NCI-H2107 (cell line): Measurements from ENCODE around the gene RABL2A.
"Not testable (repeated sequence)": the region's sequence is repeated elsewhere in the genome, so short reads cannot be mapped to it uniquely, and the experiment has no call there.

Experiments used
- DNase-seq: peaks from one replicate; lab custom pipeline; 2025; lab: John Stamatoyannopoulos, UW

Gene RABL2A

DNA sequence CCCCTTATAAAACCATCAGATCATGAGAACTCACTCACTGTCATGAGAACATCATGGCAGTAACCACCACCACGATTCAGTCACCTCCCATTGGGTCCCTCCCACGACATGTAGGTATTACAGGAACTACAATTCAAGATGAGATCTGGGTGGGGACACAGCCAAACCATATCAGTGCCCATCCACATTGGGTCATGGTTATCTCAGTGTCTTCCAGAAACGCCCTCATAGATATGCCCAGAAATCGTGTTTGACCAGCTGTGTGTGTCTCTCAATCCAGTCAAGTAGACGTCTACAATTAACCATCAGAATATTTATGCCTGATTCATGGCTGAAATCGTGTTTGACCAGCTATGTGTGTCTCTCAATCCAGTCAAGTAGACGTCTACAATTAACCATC, 17.2 kb upstream of the RABL2A start:
- not testable (repeated sequence) for DNase-seq

DNA sequence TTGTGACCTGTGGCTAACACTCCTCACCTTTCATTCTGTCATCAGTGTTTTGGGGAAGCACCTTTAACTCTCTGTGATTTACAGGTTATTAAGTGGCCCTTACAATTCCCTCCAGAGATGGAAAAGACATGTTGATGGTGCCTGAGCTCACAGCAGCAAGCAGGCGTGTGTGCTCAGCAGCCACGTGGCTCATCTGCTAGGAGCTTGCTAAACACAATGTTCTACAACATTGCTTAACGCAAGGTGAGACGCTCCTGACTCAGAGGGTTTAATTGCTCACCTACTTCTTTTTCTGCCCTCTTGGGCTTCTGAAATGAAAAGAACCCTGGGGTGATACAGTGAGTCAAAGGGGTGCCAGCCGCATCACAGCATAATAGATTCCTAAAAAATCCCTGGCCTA, 6.1 kb upstream of the RABL2A start:
- DNase-seq: not testable (repeated sequence)

DNA sequence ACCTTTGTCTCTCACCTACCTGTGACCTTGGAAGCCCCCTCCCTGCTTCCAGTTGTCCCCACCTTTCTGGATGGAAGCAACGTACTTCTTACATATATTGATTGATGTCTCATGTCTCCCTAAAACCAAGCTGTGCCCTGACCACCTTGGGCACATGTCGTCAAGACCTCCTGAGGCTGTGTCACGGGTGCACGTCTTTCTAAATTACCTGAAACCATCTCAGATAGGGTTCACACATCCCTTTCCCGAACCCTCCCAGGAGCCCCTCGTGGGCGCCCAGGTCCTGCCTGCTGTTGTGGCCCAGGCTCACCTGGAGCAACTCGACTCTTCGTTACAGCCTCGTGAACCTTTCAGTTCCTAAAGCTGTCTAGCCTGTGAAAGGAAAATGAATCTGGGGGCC, 1.2 kb upstream of the RABL2A start:
- DNase-seq: not testable (repeated sequence)

DNA sequence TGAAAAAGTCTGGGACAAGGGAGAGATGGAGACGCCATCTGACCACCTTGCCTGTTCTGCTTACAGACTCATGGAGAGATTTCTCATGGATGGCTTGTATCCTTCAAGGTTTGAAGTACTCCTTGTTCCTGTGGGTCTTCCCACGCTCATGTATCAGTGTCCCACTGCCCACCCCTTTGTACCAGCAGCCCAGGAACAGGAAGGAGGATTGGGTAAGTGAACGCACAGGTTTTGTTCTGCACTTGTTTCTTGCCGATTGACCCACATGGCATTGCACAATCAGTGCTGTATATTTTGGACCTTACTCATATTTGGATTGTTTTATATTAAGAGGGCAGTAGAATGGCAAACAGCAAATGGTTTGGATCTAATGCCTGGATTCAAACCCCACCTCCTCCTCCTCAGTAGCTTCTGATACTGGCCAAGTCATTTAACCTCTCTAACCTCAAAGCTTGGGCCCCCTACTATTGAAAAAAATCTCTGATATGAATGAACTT, 5.8 kb downstream of the RABL2A start:
- DNase-seq: not testable (repeated sequence)

DNA sequence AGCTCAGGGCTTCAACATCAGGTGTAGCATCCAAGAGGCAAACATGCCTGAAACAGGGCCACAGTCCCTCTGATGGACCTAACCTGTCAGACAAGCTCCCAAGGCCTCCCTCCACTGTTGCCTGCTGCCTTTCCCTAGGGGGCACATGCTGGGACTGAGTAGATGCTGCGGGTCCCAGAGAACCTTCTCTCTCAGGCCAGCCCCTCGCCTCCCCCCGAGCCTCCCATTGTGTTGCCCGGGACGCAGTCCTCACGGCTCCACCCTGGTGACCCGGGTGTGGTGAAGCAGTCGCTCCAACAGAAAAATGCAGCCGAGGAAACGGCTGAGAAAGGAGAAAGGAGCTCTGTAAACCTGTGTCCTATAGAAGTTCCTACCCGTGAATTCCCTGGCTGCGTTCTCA, 8.3 kb downstream of the RABL2A start:
- not testable (repeated sequence) for DNase-seq

DNA sequence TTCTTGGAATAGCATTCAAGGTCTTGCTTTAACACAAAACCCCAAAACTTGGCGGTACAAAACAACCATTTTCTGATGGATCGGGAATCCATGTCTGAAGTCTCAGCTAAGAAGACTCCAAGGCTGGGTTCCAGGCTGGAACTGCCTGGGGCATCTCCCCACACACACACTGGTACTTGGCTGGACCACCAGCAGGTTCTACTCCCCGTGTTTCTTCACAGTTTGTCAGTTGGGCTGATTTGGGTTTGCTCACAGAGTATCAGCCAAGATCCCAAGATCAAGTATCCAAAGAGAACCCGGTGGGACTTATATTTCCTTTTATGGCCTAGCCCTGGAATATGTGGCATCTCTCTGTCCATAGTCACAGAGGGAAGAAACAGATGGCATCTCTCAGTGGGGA, 9.2 kb downstream of the RABL2A start:
- DNase-seq: not testable (repeated sequence)

DNA sequence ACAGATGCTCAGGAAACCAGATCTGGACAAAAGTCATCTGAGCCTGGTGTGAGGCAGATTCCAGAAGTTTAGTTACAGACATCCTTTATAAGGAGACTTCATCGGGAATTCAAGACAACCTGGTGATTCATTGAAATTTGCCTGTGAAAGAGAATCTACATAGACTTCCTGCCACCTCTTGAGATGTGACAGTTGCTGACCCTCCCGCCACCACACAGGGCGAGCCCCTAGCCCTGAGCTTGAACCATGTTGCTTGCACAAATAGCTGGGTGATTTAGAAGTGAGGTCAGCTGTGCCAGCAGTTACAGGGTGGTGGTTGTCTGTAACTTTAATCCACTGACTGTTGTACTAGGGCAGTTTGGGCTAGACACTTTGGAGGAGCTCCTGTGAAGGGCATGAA, 11.0 kb downstream of the RABL2A start:
- DNase-seq: not testable (repeated sequence)

DNA sequence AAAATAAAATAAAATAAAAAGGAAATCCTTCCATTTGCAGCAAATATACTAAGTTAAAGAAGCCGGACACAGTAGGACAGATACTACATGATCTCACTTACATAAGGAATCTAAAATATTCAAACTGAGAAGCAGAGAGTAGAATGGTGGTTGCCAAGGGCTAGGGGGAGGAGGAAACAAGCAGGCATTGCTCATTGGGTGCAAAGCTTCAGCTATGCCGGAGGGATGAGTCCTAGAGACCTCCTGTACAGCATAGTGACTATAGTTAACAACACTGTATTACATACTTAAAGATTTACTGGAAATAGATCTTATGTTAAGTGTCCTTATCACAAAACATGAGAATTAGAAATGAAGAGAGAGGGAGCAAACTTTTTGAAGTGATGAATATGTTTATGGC, 19.2 kb downstream of the RABL2A start:
- not testable (repeated sequence) for DNase-seq

DNA sequence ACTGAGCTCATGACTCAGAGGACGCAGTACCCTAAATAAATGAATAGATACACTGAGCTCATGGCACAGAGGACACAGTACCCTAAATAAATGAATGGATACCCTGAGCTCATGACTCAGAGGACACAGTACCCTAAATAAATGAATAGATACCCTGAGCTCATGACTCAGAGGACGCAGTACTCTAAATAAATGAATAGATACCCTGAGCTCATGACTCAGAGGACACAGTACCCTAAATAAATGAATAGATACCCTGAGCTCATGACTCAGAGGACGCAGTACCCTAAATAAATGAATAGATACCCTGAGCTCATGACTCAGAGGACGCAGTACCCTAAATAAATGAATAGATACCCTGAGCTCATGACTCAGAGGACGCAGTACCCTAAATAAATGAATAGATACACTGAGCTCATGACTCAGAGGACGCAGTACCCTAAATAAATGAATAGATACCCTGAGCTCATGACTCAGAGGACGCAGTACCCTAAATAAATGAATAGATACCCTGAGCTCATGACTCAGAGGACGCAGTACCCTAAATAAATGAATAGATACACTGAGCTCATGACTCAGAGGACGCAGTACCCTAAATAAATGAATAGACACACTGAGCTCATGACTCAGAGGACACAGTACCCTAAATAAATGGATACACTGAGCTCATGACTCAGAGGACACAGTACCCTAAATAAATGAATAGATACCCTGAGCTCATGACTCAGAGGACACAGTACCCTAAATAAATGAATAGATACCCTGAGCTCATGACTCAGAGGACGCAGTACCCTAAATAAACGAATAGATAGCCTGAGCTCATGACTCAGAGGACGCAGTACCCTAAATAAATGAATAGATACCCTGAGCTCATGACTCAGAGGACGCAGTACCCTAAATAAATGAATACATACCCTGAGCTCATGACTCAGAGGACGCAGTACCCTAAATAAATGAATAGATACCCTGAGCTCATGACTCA, 24.1 kb downstream of the RABL2A start:
- DNase-seq: not testable (repeated sequence)

DNA sequence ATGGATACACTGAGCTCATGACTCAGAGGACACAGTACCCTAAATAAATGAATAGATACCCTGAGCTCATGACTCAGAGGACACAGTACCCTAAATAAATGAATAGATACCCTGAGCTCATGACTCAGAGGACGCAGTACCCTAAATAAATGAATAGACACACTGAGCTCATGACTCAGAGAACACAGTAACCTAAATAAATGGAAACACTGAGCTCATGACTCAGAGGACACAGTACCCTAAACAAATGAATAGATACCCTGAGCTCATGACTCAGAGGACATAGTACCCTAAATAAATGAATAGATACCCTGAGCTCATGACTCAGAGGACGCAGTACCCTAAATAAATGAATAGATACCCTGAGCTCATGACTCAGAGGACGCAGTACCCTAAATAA, 25.5 kb downstream of the RABL2A start:
- not testable (repeated sequence) for DNase-seq

DNA sequence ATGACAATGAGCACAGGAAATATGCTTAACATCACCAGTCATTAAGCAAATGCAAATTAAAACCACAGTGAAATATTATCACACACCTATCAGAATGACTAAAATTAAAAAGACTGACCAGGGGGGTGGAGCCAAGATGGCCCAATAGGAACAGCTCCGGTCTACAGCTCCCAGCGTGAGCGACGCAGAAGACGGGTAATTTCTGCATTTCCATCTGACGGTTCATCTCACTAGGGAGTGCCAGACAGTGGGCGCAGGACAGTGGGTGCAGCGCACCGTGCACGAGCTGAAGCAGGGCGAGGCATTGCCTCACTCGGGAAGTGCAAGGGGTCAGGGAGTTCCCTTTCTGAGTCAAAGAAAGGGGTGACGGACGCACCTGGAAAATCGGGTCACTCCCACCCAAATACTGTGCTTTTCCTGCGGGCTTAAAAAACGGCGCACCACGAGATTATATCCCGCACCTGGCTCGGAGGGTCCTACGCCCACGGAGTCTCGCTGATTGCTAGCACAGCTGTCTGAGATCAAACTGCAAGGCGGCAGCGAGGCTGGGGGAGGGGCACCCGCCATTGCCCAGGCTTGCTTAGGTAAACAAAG, 29.1 kb downstream of the RABL2A start:
- DNase-seq: not testable (repeated sequence)

DNA sequence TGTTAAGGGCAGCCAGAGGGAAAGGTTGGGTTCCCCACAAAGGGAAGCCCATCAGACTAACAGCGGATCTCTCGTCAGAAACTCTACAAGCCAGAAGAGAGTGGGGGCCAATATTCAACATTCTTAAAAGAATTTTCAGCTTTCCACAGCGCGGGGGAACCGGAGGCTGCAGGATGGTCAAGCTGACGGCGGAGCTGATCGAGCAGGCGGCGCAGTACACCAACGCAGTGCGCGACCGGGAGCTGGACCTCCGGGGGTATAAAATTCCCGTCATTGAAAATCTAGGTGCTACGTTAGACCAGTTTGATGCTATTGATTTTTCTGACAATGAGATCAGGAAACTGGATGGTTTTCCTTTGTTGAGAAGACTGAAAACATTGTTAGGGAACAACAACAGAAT, 30.7 kb downstream of the RABL2A start:
- DNase-seq: not testable (repeated sequence)

DNA sequence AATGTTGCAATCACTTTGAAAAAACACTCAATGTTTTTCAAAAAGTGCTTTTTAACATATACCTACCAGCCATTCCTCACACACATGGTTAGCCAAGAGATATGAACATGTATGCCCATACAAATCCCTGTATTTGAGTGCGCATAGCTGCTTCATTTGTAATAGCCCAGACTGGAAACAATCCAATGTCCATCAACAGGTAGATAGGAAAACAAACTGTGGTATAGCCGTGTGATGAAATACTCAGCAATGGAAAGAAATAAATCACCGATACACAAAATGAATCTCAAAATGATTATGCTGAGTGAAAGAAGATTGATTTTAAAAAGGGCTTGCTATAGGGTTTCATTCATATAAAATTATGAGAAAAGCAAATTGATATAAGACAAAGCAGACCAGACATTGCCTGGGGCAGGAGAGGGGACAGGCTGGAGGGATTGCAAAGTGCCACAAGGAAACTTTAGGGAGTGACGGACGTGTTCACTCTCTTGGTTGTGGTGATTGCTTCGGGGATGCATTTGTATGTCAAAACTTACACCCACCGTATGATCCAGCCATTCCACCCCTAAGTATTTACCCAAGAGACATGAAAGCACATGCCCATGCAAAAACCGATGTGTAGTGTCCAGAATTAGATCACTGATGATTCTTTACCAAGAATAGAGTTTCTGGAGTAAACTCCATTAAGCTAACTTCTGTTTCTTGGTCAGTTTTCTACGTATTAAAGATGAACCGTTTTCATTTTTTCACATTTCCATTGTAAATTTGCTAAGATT, 36.4 kb downstream of the RABL2A start:
- DNase-seq: not testable (repeated sequence)

DNA sequence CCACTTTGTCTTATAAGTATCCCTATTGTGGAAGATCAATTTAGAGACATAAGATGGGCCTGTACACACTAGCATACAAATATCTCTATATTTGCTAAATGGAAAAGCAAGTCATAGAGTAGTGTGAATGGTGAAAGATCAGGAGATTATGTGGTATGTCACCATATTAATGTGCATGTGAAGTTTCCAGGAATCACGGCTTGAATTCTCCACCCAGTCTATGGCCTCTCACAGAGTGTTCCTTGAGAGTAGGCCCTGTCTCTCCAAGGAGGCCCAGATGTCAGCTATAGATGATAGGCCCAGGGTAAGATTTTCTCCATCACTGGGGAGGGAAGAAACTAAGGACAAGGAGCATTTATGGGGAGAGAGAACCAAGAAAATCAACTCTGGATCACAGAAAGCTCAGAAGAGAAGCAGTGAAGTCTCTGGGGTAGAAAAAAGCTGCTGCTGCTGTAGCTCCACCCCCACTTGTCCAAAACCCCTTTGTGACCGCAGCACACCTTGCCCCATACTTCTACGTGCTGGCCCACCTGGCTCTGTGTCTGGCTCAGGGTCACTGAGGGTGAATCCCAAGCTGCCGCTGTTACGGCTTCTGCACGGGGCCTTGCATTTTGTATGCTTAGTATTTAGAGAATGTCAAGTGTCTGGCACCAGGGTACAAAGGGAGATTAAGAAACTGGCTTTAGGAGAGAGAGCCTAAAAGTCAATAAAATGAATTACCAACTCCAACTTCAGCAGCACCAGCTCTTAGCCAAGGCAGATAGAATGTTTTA, 37.9 kb downstream of the RABL2A start:
- not testable (repeated sequence) for DNase-seq

DNA sequence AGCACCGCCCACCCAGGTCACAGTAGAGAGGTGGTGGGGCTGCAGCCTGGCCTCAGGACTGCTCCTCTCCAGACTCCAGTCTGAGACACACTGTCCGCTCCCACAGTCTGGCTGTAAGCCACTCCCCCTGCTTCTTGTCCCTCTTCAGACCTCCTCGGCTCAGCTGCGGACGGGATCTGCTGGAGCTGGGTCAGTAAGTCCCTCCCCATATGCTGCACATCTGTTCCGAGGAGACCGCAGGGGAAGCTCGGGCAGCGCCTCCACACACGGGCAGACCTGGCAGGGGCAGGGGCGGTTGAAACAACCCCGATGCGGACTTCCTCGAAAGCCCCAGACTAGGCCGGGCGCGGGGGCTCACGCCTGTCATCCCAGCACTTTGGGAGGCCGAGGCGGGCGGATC, 41.9 kb downstream of the RABL2A start:
- DNase-seq: not testable (repeated sequence)

DNA sequence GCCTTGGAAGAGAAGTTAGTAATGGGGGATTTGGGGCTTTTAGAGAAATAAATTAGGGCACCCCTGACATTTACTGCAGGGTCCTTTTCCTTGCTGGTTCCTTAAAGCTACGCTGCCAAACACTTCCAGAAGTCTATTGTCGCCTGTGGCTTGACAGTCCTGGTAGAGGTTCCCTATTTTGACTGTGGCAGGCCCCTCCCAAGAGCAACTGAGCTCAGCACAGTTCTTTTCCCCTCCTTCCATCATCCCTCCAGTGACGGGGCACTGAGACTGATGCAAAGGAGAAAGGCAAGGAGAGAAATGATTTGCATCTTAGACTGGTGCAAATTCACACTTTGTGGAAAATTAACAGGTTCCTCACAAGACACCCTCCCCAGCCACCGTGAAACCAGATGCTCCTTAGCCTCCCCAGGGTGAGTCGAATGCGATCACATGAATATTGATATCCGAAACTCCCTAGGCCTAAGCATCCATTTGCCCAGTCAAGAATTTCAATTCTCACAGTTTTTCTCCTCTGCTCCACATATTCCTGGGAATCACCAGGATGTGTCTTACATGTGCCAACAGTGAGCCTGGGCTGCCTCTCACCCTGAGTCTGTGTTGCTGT, 45.4 kb downstream of the RABL2A start:
- DNase-seq: no peak

DNA sequence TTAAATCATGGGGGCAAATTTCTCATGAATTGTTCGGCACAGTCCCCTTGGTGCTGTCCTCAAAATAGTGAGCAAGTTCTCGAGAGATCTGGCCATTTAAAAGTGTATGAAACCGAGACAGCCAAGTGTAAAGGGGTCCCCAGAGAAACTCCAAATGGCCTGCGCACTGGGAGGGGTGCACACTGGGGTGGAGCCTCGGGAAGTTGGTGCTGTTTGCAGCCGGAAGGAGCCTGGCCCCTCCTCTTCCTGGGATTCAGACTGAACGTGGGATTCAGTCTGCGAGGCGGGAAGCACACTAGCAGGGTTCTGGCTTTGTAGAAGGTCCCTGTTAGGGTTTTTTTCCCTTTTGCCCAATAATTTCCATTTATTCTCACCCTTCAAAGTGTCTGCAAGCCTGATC, 48.8 kb downstream of the RABL2A start:
- no peak for DNase-seq

DNA sequence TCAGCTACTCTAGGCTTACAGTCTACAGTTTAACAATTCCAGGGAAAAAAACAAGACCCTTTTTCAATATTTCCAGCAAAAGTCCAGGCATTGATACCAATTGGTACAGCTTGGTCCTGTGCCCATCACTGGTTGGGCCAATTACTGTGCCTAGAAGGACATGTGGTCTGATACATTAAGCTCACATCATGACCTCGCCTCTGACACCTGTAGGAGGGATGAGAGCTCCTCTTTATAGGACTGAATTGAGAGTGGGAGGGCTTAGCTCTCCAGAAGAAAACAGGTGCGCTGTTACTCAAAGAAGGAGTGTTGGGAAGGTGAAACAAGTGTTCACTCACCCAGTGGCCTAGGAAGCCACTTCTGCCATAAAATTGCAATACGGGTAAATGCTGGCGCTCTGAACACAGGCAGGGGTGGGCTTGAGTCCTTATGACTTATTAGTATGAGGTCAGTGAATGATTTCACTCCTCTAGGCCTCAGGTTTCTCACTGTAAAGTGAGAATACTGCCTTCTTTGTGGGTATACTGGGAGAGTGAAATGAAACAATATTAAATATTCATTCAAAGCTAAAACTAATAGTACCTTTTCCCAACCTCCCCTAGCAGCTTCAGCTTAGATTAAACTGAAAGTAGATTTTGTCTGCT, 49.7 kb downstream of the RABL2A start:
- no peak for DNase-seq

DNA sequence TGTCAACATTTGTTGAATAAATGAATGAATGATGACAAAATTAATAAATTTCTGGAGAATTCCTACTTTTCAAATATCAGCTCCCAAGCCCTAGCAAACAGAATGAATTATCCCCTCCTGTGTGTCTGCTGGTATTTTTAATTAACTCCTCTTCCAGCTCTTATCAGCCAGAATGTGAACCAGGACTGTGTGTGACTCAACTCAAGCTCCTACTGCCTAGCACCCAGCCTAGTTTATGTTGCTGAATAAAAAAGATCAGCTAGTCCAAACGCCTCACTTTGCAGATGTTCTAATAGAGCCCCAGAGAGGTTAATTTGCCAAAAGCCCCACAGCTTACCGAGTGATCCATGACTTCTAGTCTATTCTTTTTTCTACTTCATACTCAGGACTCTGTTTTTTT, 50.3 kb downstream of the RABL2A start:
- DNase-seq: no peak

DNA sequence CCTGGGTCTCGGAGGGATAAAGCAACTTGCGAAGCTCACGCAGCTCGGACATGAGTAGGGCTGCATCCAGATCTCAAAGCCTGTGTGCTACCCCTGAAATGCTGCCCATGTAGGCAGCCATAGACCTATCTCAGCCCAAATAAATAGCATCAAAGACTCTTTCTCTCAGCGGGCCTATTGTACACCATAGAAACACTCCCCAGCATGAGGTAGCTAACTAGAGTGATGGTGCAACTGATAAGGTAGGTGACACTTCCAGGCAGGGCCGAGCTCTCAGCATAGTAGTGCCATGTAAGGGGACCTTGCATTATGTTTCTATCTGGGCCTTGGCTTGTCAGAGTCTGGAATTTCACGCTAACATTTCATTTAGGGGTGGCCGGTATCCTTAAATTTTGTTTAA, 52.4 kb downstream of the RABL2A start:
- DNase-seq: no peak

DNA sequence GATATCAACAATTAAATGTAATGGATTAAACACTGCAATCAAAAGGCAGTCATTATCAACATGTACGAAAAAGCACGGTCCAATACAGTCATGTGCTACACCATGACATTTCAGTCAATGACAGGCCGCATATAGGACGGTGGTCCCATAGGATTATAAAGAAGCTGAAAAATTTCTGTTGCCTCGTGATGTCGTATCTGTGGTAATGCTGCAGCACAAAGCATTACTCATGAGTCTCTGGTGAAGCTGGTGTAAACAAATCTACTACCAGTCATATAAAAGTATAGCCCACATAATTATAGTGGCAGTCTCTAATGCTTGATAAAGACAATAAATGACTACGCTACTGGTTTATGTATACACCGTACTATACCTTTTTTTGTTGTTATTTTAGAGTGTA, 58.4 kb downstream of the RABL2A start:
- DNase-seq: no peak
